K562 (cell line): ENCODE measurements around the gene MC1R. TPM values are rescaled to one million over a fixed set of nuclear protein-coding genes. Genes with fewer than 3 reads are reported as not detected.

Source experiments
- ADNP ChIP-seq: fragments of 200-800 bp; sonication (Bioruptor generic); IDR thresholded peaks from 2 replicates; pipeline ENCODE4 v1.6.1; 2016; ENCODE audit warnings: missing genetic modification characterization, missing compliant biosample characterization
- FOXJ3 ChIP-seq: sonication (generic); formaldehyde crosslinking; IDR thresholded peaks from 2 replicates; pipeline ENCODE4 v1.4.0; 2020; ENCODE audit warnings: mild to moderate bottlenecking, missing genetic modification reagents
- FOXK1 ChIP-seq: sonication (generic); formaldehyde crosslinking; IDR thresholded peaks from 2 replicates; pipeline ENCODE4 v1.8.0; 2022; ENCODE audit warnings: missing genetic modification reagents, mild to moderate bottlenecking, borderline replicate concordance
- GABPB1 ChIP-seq: sonication (generic); formaldehyde crosslinking; IDR thresholded peaks from 2 replicates; pipeline ENCODE4 v1.8.0; 2022; ENCODE audit warnings: mild to moderate bottlenecking, missing genetic modification reagents
- HDAC1 ChIP-seq, 2 experiments: fragments of 450-650 bp; IDR thresholded peaks; 2 replicates each; pipeline ENCODE4 v1.6.1; 2016 to 2017; ENCODE audit warnings: inconsistent platforms in 1 of 2, mild to moderate bottlenecking in 1 of 2, moderate library complexity in 1 of 2
- MAFG ChIP-seq: fragments of 450-650 bp; conservative IDR thresholded peaks from 2 replicates; pipeline ENCODE4 v1.6.1; 2016; ENCODE audit warnings: missing genetic modification characterization, missing compliant biosample characterization
- polyA plus RNA-seq, 8 experiments: library from polyadenylated mRNA; depleted of rRNA in 4 of 8; stranded (reverse) in 5 of 8; unstranded in 3 of 8; fragments of >200 nt; fragmentation: Nextera tagmentation in 2 of 8; fragmentation: Illumina TruSeq in 1 of 8; extraction: Ambion mirVana in 2 of 8; extraction: Trizol in 1 of 8; gene quantifications; 2 replicates each; pipeline versions ENCODE4 v1.2.1 to v1.2.3, GENCODE V29; 2011 to 2014; ENCODE audit warnings: inconsistent platforms in 1 of 8, missing spikeins in 1 of 8
- total RNA-seq, 7 experiments: library from RNA; depleted of rRNA in 6 of 7; stranded (reverse); fragments of >200 nt in 6 of 7; fragmentation: Illumina TruSeq in 2 of 7; extraction: Trizol in 2 of 7; gene quantifications; 2 replicates each; pipeline versions ENCODE4 v1.2.1 to v1.2.3, GENCODE V29; 2011 to 2021; ENCODE audit warnings: low replicate concordance in 1 of 7
- TF ChIP-seq, protein P1 (sequence below), 2 experiments: fragments of 450-650 bp in 1 of 2; sonication (generic) in 1 of 2; formaldehyde crosslinking in 1 of 2; IDR thresholded peaks; 2 replicates each; pipeline versions ENCODE4 v1.7.1 to v1.9.0; 2016 to 2022; ENCODE audit warnings: inconsistent platforms in 1 of 2, mild to moderate bottlenecking in 1 of 2, missing genetic modification reagents in 1 of 2
- TF ChIP-seq, protein P2 (sequence below): fragments of 250-450 bp; sonication (Bioruptor Pico); IDR thresholded peaks from 2 replicates; pipeline ENCODE4 v1.8.0; 2021; ENCODE audit warnings: borderline replicate concordance, mild to moderate bottlenecking, moderate library complexity; ENCODE audit not compliant: poor library complexity, severe bottlenecking
- TF ChIP-seq, protein P3 (sequence below), 2 experiments: fragments of 450-650 bp in 1 of 2; sonication (generic) in 1 of 2; formaldehyde crosslinking in 1 of 2; IDR thresholded peaks in 1 of 2; conservative IDR thresholded peaks in 1 of 2; 2 replicates each; pipeline versions ENCODE4 v1.6.1 to v1.8.1; 2016 to 2023; ENCODE audit warnings: mild to moderate bottlenecking in 2 of 2, moderate library complexity in 2 of 2, inconsistent platforms in 1 of 2, missing genetic modification reagents in 1 of 2

The MC1R gene
- total and polyA plus RNA-seq, 9 of the 15 experiments (the other 6 are each of a cell fraction or from before 2014, with no cell fraction given) = 0.14 to 5.3 (median 2.5) TPM; not detected in 1

DNA sequence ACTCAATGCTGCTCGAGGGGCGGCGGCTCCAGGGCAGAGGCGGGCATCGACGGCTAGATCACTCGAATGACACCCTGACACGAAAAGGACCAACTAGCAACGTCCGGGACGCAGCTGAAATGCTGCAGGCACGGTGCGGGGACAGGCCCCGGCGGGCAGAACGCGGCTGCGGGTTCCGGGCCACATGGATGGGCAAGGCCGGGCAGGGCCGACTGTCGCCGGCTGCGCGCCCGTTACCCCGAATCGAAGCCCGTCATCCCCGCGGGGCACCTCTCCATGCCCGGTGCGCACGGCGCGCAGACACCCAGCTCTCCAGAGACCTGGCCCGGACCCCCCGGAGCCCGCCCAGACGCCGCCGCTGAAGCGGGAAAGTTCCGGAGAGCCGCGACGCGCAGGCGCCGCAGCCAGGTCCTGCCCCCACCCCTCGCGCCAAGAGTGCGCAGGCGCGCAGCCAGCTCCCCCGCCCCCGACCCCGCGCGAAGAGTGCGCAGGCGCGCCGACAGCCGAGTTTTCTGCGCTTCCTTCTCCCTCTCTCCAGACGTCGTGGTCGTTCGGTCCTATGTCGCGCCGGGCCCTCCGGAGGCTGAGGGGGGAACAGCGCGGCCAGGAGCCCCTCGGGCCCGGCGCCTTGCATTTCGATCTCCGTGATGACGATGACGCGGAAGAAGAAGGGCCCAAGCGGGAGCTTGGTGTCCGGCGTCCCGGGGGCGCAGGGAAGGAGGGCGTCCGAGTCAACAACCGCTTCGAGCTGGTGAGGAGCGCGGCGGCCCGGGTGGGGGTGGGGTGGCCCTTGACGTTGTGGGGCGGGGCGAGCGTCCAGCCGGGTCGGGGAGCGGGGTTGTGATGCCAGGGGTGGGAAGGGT is 45.3 kb upstream of the MC1R start, which contains the start of gene TCF25 (continued):
- TF ChIP-seq FOXK1 (CRISPR knock-in tag) = no peak
- TF ChIP-seq, protein P1, sequence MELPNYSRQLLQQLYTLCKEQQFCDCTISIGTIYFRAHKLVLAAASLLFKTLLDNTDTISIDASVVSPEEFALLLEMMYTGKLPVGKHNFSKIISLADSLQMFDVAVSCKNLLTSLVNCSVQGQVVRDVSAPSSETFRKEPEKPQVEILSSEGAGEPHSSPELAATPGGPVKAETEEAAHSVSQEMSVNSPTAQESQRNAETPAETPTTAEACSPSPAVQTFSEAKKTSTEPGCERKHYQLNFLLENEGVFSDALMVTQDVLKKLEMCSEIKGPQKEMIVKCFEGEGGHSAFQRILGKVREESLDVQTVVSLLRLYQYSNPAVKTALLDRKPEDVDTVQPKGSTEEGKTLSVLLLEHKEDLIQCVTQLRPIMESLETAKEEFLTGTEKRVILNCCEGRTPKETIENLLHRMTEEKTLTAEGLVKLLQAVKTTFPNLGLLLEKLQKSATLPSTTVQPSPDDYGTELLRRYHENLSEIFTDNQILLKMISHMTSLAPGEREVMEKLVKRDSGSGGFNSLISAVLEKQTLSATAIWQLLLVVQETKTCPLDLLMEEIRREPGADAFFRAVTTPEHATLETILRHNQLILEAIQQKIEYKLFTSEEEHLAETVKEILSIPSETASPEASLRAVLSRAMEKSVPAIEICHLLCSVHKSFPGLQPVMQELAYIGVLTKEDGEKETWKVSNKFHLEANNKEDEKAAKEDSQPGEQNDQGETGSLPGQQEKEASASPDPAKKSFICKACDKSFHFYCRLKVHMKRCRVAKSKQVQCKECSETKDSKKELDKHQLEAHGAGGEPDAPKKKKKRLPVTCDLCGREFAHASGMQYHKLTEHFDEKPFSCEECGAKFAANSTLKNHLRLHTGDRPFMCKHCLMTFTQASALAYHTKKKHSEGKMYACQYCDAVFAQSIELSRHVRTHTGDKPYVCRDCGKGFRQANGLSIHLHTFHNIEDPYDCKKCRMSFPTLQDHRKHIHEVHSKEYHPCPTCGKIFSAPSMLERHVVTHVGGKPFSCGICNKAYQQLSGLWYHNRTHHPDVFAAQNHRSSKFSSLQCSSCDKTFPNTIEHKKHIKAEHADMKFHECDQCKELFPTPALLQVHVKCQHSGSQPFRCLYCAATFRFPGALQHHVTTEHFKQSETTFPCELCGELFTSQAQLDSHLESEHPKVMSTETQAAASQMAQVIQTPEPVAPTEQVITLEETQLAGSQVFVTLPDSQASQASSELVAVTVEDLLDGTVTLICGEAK (IDR thresholded peaks at IDR 0.05) = no peak; the same call in 1 of the 2 replicates
- TF ChIP-seq, protein P1 (CRISPR knock-in tag; IDR thresholded peaks at IDR 0.05) = no peak
- TF ChIP-seq ADNP (tag) = no peak
- TF ChIP-seq FOXJ3 (CRISPR knock-in tag) = no peak
- peak in 1 of 2 experiments; percentile 51; a peak in 2 of 4 replicates for TF ChIP-seq HDAC1 (IDR thresholded peaks at IDR 0.05)
- peak; percentile 56; the same call in 1 of the 2 replicates for TF ChIP-seq GABPB1
- no peak for TF ChIP-seq MAFG (tag)
- TF ChIP-seq, protein P2, sequence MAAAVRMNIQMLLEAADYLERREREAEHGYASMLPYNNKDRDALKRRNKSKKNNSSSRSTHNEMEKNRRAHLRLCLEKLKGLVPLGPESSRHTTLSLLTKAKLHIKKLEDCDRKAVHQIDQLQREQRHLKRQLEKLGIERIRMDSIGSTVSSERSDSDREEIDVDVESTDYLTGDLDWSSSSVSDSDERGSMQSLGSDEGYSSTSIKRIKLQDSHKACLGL (CRISPR knock-in tag) = no peak
- TF ChIP-seq, protein P3, sequence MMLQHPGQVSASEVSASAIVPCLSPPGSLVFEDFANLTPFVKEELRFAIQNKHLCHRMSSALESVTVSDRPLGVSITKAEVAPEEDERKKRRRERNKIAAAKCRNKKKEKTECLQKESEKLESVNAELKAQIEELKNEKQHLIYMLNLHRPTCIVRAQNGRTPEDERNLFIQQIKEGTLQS (IDR thresholded peaks at IDR 0.05) = no peak
- TF ChIP-seq, protein P3 (CRISPR knock-in tag; conservative IDR thresholded peaks at IDR 0.05) = peak; percentile 74; the same call in 1 of the 2 replicates
